Erythroblast (primary cell): ENCODE measurements around the gene TPSAB1.
"Not testable (repeated sequence)": the region's sequence is repeated elsewhere in the genome, so short reads cannot be mapped to it uniquely, and the experiment has no call there.

Source experiments
- GATA1 ChIP-seq: IDR thresholded peaks from 2 replicates; pipeline ENCODE4 v1.6.1; 2011; ENCODE audit warnings: low read depth, mild to moderate bottlenecking, control low read depth, low read length, moderate library complexity
- POLR2A ChIP-seq: IDR thresholded peaks from 2 replicates; pipeline ENCODE4 v1.6.1; 2011; ENCODE audit warnings: mild to moderate bottlenecking, low read length

DNA sequence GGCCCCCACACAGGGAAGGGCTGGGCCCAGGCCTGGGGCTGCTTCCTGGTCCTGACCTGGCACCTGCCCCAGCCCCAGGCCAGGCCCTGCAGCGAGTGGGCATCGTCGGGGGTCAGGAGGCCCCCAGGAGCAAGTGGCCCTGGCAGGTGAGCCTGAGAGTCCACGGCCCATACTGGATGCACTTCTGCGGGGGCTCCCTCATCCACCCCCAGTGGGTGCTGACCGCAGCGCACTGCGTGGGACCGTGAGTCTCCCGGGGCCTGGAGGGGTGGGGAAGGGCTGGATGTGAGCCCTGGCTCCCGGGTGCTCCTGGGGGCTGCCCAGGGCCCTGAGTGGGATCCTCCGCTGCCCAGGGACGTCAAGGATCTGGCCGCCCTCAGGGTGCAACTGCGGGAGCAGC lies 576 bp downstream of the TPSAB1 start:
- TF ChIP-seq POLR2A, GATA1: not testable (repeated sequence)
